GM13976 (cell line): ENCODE measurements around the gene MAP3K7.
"Not testable (repeated sequence)": the region's sequence is repeated elsewhere in the genome, so short reads cannot be mapped to it uniquely, and the experiment has no call there.

Source experiments
- DNase-seq: peaks from one replicate; pipeline ENCODE4 v3.0.0; 2012; ENCODE audit warnings: low spot score
- CTCF ChIP-seq: IDR thresholded peaks from 2 replicates; pipeline ENCODE4 v1.5.1; 2012; ENCODE audit warnings: borderline replicate concordance, mild to moderate bottlenecking; ENCODE audit not compliant: insufficient read depth; ENCODE audit errors: extremely low read depth, missing control alignments, control extremely low read depth
- in situ Hi-C: fragments of 300-500 bp; cut with MboI; formaldehyde crosslinking; loops from one replicate; pipeline ENCODE4 v1.12.0; 2022; ENCODE audit warnings: low sequenced_read_pairs, mixed read lengths, inconsistent platforms; ENCODE audit not compliant: unreplicated experiment

MAP3K7 gene

GRCh38 chr6:90569223-90569622, 17.6 kb downstream of the MAP3K7 start:
- in situ Hi-C loops, result no loop called here
- no peak for TF ChIP-seq CTCF
- DNase-seq, result no peak

GRCh38 chr6:90567682-90568081, 19.2 kb downstream of the MAP3K7 start:
- DNase-seq, in situ Hi-C loops: not testable (repeated sequence)

- DNase-seq, in situ Hi-C loops: not testable (repeated sequence)
These were observed 24.5 kb downstream of the MAP3K7 start for GRCh38 chr6:90562341-90562740.

GRCh38 chr6:90559931-90560330, 26.9 kb downstream of the MAP3K7 start:
- no peak for DNase-seq
- in situ Hi-C loops, result no loop called here
- TF ChIP-seq CTCF, result no peak

GRCh38 chr6:90557006-90557405, 29.9 kb downstream of the MAP3K7 start:
- no peak for DNase-seq
- in situ Hi-C loops, result no loop called here
- no peak for TF ChIP-seq CTCF

- DNase-seq, result no peak
- no peak for TF ChIP-seq CTCF
- in situ Hi-C loops, result no loop called here
These were observed 38.9 kb downstream of the MAP3K7 start for GRCh38 chr6:90547991-90548390.

GRCh38 chr6:90547079-90547478, 39.8 kb downstream of the MAP3K7 start:
- DNase-seq, result no peak
- TF ChIP-seq CTCF, result no peak
- in situ Hi-C loops, result no loop called here

GRCh38 chr6:90545448-90545847, 41.4 kb downstream of the MAP3K7 start:
- in situ Hi-C loops, result no loop called here
- no peak for DNase-seq
- TF ChIP-seq CTCF, result no peak
